ENCODE measurements around the gene MELTF. TPM values are rescaled to one million over a fixed set of nuclear protein-coding genes. Genes with fewer than 3 reads are reported as not detected.

MELTF gene
- total and polyA plus RNA-seq, 2 donors (not counting 1 experiment from before 2014, with no cell fraction given), result 0.13 to 2.9 TPM

- DNase-seq (no peak), ATAC-seq (ENCODE audit: low read depth) (no peak)
- no peaks in the 10 kb centered on the region for H3K9me3 ChIP-seq (ENCODE audit: control extremely low read depth in 1 of 3, control insufficient read depth in 2 of 3, insufficient read depth in 1 of 3, low read length in 2 of 3)
- H3K79me2 ChIP-seq (ENCODE audit: control insufficient read depth, insufficient read depth, low read length), result no peaks in the 10 kb centered on the region
- intact Hi-C loops (cut with micrococcal nuclease), result loop anchor here (1.0 to 2.0 kb wide), 3 partner anchors 132 to 402 kb away; partner anchors contain the start of genes FBXO45 and WDR53
- no peaks in the 10 kb centered on the region for H3K9me3 Mint-ChIP-seq (ENCODE audit: insufficient read depth)
- peak overlapping the region; percentile 85 for H3K4me3 Mint-ChIP-seq
- H3K27ac ChIP-seq (ENCODE audit: low read length in 2 of 2), result no peak overlapping the region
- H3K9ac ChIP-seq (ENCODE audit: low read length), result no peak overlapping the region
- H3K27me3 ChIP-seq (replicated peaks in 1 of 4; ENCODE audit: control extremely low read depth in 1 of 4, control insufficient read depth in 3 of 4, insufficient read depth in 4 of 4, low read length in 3 of 4), result peaks cover 0 to 4% (median 1%) of the 10 kb centered on the region in 4 experiments
- CTCF ChIA-PET, result interaction anchor here (0.6 to 5.4 kb wide), 16 partner anchors 8 to 442 kb away, joined by 3 to 66 read pairs (median 4); partner anchors contain the start of genes NCBP2 and SENP5
- H3K4me2 ChIP-seq (replicated peaks; ENCODE audit: low read depth, low read length, poor library complexity, severe bottlenecking), result no peak overlapping the region
- no peaks in the 10 kb centered on the region for H4K20me1 ChIP-seq (ENCODE audit: control insufficient read depth, insufficient read depth, low read length, poor library complexity, severe bottlenecking)
- peak overlapping the region in 1 of 5 experiments; percentile 9 for H3K4me3 ChIP-seq (ENCODE audit: control extremely low read depth in 1 of 5, extremely low read depth in 1 of 5, insufficient read depth in 1 of 5, low read depth in 2 of 5, low read length in 4 of 5)
- H3K4me1 Mint-ChIP-seq, result peaks cover 19% of the 10 kb centered on the region
- no peaks in the 10 kb centered on the region for H3K36me3 ChIP-seq (replicated peaks in 1 of 2; ENCODE audit: control extremely low read depth in 1 of 2, control insufficient read depth in 1 of 2, extremely low read depth in 1 of 2, insufficient read depth in 2 of 2, low read length in 1 of 2)
- TF ChIP-seq, protein P1, sequence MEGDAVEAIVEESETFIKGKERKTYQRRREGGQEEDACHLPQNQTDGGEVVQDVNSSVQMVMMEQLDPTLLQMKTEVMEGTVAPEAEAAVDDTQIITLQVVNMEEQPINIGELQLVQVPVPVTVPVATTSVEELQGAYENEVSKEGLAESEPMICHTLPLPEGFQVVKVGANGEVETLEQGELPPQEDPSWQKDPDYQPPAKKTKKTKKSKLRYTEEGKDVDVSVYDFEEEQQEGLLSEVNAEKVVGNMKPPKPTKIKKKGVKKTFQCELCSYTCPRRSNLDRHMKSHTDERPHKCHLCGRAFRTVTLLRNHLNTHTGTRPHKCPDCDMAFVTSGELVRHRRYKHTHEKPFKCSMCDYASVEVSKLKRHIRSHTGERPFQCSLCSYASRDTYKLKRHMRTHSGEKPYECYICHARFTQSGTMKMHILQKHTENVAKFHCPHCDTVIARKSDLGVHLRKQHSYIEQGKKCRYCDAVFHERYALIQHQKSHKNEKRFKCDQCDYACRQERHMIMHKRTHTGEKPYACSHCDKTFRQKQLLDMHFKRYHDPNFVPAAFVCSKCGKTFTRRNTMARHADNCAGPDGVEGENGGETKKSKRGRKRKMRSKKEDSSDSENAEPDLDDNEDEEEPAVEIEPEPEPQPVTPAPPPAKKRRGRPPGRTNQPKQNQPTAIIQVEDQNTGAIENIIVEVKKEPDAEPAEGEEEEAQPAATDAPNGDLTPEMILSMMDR (IDR thresholded peaks at IDR 0.05), result no peak
- TF ChIP-seq EZH2 (IDR thresholded peaks at IDR 0.05; ENCODE audit: borderline replicate concordance, insufficient read depth, low read depth, low read length, poor library complexity, severe bottlenecking), result no peak
- H2AFZ ChIP-seq (ENCODE audit: insufficient read depth, low read depth, low read length, poor library complexity, severe bottlenecking), result peak overlapping the region; percentile 90
- WGBS (ENCODE audit: insufficient coverage), result 86% methylated on average over 15 of the region's 15 CpGs
- peaks cover 13% of the 10 kb centered on the region for H3K27me3 Mint-ChIP-seq
- POLR2A ChIA-PET, result interaction anchor here (1.7 kb wide), 1 partner anchor 28 kb away, joined by 8 read pairs; the partner anchor contains the start of gene NCBP2
- H3K27ac Mint-ChIP-seq, result peak overlapping the region; percentile 81
- H3K4me1 ChIP-seq (ENCODE audit: control insufficient read depth in 2 of 2, insufficient read depth in 2 of 2, low read length in 2 of 2), result peaks cover 5 to 11% of the 10 kb centered on the region in 2 donors
Measured at GRCh38 chr3:196970547-196971093, 59.0 kb downstream of the MELTF start.
